B cell (primary cell): ENCODE measurements around the gene SCARB1.

ENCODE experiments used
- EZH2 ChIP-seq: IDR thresholded peaks from 2 replicates; pipeline ENCODE4 v1.6.1; 2012; ENCODE audit warnings: borderline replicate concordance, low read depth, mild to moderate bottlenecking, moderate library complexity, low read length; ENCODE audit not compliant: insufficient read depth, poor library complexity, severe bottlenecking
- TF ChIP-seq, protein P1 (sequence below): fragments of 200-600 bp; IDR thresholded peaks from one replicate; pipeline ENCODE4 v1.8.0; 2022; ENCODE audit warnings: antibody characterized with exemption, mild to moderate bottlenecking

DNA sequence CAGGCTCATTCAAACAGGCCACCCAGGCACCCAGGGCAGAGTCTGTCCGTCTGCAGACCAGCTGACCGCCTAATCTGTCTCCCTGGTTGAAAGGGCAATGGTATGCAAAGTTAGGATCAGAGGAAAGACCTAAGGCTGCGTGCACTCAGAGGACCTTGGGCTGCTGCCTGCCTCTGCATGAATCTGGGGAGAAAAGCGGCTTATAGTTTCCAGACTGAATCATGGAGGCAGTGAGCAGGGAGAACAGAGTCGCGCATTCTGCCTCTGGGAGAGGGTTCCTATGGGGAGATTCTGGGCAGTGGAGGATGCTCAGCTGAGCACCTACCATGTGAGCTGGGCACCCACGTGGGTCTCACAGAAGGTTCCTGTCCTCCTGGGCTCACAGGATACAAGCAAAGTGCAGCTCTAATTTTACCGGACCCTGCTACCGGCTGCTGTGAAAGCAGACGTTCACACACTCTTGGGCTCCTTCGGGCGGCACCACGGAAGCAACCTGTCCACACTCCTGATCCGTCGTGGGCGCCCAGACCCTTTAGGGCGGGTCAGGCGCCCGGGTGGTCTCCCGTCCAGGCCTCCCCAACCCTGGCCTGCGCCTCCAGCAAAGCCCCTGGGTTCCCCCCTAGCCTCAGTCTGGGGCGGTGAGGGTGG, 772 bp downstream of the SCARB1 start:
- TF ChIP-seq, protein P1, sequence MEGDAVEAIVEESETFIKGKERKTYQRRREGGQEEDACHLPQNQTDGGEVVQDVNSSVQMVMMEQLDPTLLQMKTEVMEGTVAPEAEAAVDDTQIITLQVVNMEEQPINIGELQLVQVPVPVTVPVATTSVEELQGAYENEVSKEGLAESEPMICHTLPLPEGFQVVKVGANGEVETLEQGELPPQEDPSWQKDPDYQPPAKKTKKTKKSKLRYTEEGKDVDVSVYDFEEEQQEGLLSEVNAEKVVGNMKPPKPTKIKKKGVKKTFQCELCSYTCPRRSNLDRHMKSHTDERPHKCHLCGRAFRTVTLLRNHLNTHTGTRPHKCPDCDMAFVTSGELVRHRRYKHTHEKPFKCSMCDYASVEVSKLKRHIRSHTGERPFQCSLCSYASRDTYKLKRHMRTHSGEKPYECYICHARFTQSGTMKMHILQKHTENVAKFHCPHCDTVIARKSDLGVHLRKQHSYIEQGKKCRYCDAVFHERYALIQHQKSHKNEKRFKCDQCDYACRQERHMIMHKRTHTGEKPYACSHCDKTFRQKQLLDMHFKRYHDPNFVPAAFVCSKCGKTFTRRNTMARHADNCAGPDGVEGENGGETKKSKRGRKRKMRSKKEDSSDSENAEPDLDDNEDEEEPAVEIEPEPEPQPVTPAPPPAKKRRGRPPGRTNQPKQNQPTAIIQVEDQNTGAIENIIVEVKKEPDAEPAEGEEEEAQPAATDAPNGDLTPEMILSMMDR: no peak
- TF ChIP-seq EZH2: no peak
